PC-9 (cell line): ENCODE measurements around the gene ETNK2.

Source experiments
- EZH2 ChIP-seq: fragments of 200-600 bp; sonication (generic); IDR thresholded peaks from 2 replicates; pipeline ENCODE4 v1.8.0; 2017; ENCODE audit warnings: antibody characterized with exemption, low read depth
- TF ChIP-seq, protein P1 (sequence below): fragments of 200-600 bp; sonication (generic); conservative IDR thresholded peaks from 2 replicates; pipeline ENCODE4 v1.6.1; 2017; ENCODE audit warnings: mixed run types, antibody characterized with exemption, mild to moderate bottlenecking, moderate library complexity

GRCh38 chr1:204115116-204115515 is 36.7 kb downstream of the ETNK2 start:
- TF ChIP-seq, protein P1, sequence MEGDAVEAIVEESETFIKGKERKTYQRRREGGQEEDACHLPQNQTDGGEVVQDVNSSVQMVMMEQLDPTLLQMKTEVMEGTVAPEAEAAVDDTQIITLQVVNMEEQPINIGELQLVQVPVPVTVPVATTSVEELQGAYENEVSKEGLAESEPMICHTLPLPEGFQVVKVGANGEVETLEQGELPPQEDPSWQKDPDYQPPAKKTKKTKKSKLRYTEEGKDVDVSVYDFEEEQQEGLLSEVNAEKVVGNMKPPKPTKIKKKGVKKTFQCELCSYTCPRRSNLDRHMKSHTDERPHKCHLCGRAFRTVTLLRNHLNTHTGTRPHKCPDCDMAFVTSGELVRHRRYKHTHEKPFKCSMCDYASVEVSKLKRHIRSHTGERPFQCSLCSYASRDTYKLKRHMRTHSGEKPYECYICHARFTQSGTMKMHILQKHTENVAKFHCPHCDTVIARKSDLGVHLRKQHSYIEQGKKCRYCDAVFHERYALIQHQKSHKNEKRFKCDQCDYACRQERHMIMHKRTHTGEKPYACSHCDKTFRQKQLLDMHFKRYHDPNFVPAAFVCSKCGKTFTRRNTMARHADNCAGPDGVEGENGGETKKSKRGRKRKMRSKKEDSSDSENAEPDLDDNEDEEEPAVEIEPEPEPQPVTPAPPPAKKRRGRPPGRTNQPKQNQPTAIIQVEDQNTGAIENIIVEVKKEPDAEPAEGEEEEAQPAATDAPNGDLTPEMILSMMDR: no peak
- no peak for TF ChIP-seq EZH2
